Activated naive CD8-positive, alpha-beta T cell (primary cell): Measurements from ENCODE around the gene XPNPEP1.
A peak's percentile ranks its signal among the peaks of the same experiment; 100 is the strongest.
"Not testable (repeated sequence)": the region's sequence is repeated elsewhere in the genome, so short reads cannot be mapped to it uniquely, and the experiment has no call there.

Experiments
- H3K27ac Mint-ChIP-seq: one replicate; pipeline ENCODE4 v1.8.0; 2021; ENCODE audit warnings: mixed read lengths
- H3K27me3 Mint-ChIP-seq: one replicate; pipeline ENCODE4 v1.8.0; 2021; ENCODE audit warnings: mixed read lengths
- H3K36me3 Mint-ChIP-seq: one replicate; pipeline ENCODE4 v1.8.0; 2021; ENCODE audit warnings: mixed read lengths
- H3K4me1 Mint-ChIP-seq: one replicate; pipeline ENCODE4 v1.8.0; 2021; ENCODE audit warnings: low read depth, mixed read lengths
- H3K4me3 Mint-ChIP-seq: one replicate; pipeline ENCODE4 v1.8.0; 2021; ENCODE audit warnings: mild to moderate bottlenecking, mixed read lengths
- H3K9me3 Mint-ChIP-seq: one replicate; pipeline ENCODE4 v1.8.0; 2021; ENCODE audit warnings: low read depth, mixed read lengths

Gene XPNPEP1

DNA sequence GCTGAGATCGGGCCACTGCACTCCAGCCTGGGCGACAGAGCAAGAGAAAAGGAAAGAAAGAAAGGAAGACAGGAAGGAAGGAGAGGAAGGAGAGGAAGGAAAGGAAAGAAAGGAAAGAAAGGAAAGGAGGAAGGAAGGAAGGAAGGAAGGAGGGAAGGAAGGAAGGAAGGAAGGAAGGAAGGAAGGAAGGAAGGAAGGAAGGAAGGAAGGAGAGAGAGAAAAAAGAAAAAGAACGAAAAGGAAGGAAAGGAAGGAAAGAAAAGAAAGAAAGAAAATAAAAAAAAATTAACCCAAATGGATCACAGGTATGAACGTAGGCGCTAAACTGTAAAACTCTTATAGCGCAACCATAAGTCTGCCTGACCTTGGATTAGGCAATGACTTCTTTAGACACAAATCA is 4.6 kb downstream of the XPNPEP1 start:
- not testable (repeated sequence) for H3K36me3 Mint-ChIP-seq

GRCh38 chr10:109915566-109915965 is 7.7 kb downstream of the XPNPEP1 start:
- Mint-ChIP-seq H3K27ac (peak overlapping the region; percentile 85), H3K4me3 (peak overlapping the region; percentile 74), H3K4me1 (peaks cover 87% of the 10 kb centered on the region), H3K9me3 (no peaks in the 10 kb centered on the region), H3K36me3 (peaks cover 23% of the 10 kb centered on the region), H3K27me3 (no peaks in the 10 kb centered on the region)

More for the DNA sequence above, 4.6 kb downstream of the XPNPEP1 start:
- peaks cover 81% of the 10 kb centered on the region for H3K4me1 Mint-ChIP-seq
- H3K27ac Mint-ChIP-seq = peak overlapping the region; percentile 66
- H3K4me3 Mint-ChIP-seq, H3K27me3 Mint-ChIP-seq, H3K9me3 Mint-ChIP-seq: not testable (repeated sequence)

GRCh38 chr10:109914966-109915365 is 8.3 kb downstream of the XPNPEP1 start:
- H3K4me1 Mint-ChIP-seq = peaks cover 87% of the 10 kb centered on the region
- peak overlapping the region; percentile 74 for H3K4me3 Mint-ChIP-seq
- peak overlapping the region; percentile 85 for H3K27ac Mint-ChIP-seq
- H3K9me3 Mint-ChIP-seq = no peaks in the 10 kb centered on the region
- H3K27me3 Mint-ChIP-seq = no peaks in the 10 kb centered on the region
- H3K36me3 Mint-ChIP-seq = peaks cover 24% of the 10 kb centered on the region

- Mint-ChIP-seq H3K4me1 (peaks cover 81% of the 10 kb centered on the region), H3K27ac (no peak overlapping the region), H3K27me3 (no peaks in the 10 kb centered on the region), H3K4me3 (no peak overlapping the region), H3K36me3 (peaks cover 29% of the 10 kb centered on the region), H3K9me3 (no peaks in the 10 kb centered on the region)
Measured at GRCh38 chr10:109913306-109913892, 9.9 kb downstream of the XPNPEP1 start.

GRCh38 chr10:109912335-109913281 is 10.7 kb downstream of the XPNPEP1 start:
- Mint-ChIP-seq H3K4me3 (no peak overlapping the region), H3K36me3 (peaks cover 32% of the 10 kb centered on the region), H3K9me3 (no peaks in the 10 kb centered on the region), H3K4me1 (peaks cover 77% of the 10 kb centered on the region), H3K27me3 (no peaks in the 10 kb centered on the region), H3K27ac (peak overlapping the region; percentile 59)

- peaks cover 72% of the 10 kb centered on the region for H3K4me1 Mint-ChIP-seq
- H3K27ac Mint-ChIP-seq = peak overlapping the region; percentile 59
- H3K36me3 Mint-ChIP-seq = peaks cover 36% of the 10 kb centered on the region
Measured at GRCh38 chr10:109911903-109912302, 11.4 kb downstream of the XPNPEP1 start.

DNA sequence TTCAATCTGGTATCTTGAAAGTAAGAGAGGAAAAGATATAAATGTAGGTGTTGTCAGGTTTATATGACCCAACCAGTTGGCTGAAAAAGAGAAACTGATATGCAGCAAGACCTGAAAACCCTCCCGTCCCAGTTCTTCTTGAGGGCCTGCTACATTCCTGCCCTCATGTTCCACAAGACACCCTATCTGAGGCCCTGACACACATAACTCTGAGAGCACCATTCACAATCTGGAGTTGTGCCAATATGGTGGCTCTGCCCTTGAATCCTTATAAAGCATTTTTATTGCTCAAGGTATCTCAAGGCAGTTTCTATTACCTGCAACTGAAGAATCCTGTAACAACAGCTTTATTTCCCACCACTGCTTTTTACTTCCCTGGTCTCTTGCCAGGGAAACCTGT is 17.0 kb downstream of the XPNPEP1 start:
- Mint-ChIP-seq H3K4me3 (no peak overlapping the region), H3K4me1 (peaks cover 54% of the 10 kb centered on the region), H3K9me3 (no peaks in the 10 kb centered on the region), H3K36me3 (peaks cover 42% of the 10 kb centered on the region), H3K27ac (no peak overlapping the region), H3K27me3 (no peaks in the 10 kb centered on the region)

More at GRCh38 chr10:109911903-109912302, 11.4 kb downstream of the XPNPEP1 start:
- H3K4me3 Mint-ChIP-seq = peak overlapping the region; percentile 1
- no peaks in the 10 kb centered on the region for H3K9me3 Mint-ChIP-seq
- no peaks in the 10 kb centered on the region for H3K27me3 Mint-ChIP-seq

DNA sequence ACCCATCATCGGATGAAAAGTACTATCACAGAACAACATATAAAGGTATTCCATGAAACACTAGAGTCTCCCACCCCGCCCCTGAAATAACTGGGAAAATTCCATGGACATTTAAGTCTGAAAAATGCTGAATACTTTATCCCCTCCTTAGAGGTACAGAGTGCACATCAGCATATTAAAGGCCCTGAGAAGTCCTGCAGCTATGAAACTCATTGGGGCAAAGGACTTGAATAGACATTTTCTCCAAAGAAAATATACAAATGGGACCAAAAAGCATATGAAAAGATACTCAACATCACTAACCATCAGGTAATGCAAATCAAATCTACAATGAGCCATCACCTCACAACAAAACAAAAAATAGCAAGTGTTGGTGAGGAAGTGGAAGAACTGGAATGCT is 18.9 kb downstream of the XPNPEP1 start:
- H3K4me3 Mint-ChIP-seq = no peak overlapping the region
- H3K27me3 Mint-ChIP-seq = no peaks in the 10 kb centered on the region
- H3K4me1 Mint-ChIP-seq = peaks cover 47% of the 10 kb centered on the region
- H3K27ac Mint-ChIP-seq = peak overlapping the region; percentile 9
- peaks cover 43% of the 10 kb centered on the region for H3K36me3 Mint-ChIP-seq
- H3K9me3 Mint-ChIP-seq = no peaks in the 10 kb centered on the region

- H3K36me3 Mint-ChIP-seq = peaks cover 41% of the 10 kb centered on the region
- no peaks in the 10 kb centered on the region for H3K27me3 Mint-ChIP-seq
- peaks cover 56% of the 10 kb centered on the region for H3K4me1 Mint-ChIP-seq
- no peaks in the 10 kb centered on the region for H3K9me3 Mint-ChIP-seq
- H3K4me3 Mint-ChIP-seq = peak overlapping the region; percentile 24
- H3K27ac Mint-ChIP-seq = peak overlapping the region; percentile 4
Measured at GRCh38 chr10:109902992-109903947, 20.0 kb downstream of the XPNPEP1 start.

- H3K27me3 Mint-ChIP-seq = no peaks in the 10 kb centered on the region
- no peak overlapping the region for H3K4me3 Mint-ChIP-seq
- peak overlapping the region; percentile 24 for H3K27ac Mint-ChIP-seq
- H3K4me1 Mint-ChIP-seq = peaks cover 65% of the 10 kb centered on the region
- no peaks in the 10 kb centered on the region for H3K9me3 Mint-ChIP-seq
- H3K36me3 Mint-ChIP-seq = peaks cover 26% of the 10 kb centered on the region
Measured at GRCh38 chr10:109899356-109900331, 23.7 kb downstream of the XPNPEP1 start.

DNA sequence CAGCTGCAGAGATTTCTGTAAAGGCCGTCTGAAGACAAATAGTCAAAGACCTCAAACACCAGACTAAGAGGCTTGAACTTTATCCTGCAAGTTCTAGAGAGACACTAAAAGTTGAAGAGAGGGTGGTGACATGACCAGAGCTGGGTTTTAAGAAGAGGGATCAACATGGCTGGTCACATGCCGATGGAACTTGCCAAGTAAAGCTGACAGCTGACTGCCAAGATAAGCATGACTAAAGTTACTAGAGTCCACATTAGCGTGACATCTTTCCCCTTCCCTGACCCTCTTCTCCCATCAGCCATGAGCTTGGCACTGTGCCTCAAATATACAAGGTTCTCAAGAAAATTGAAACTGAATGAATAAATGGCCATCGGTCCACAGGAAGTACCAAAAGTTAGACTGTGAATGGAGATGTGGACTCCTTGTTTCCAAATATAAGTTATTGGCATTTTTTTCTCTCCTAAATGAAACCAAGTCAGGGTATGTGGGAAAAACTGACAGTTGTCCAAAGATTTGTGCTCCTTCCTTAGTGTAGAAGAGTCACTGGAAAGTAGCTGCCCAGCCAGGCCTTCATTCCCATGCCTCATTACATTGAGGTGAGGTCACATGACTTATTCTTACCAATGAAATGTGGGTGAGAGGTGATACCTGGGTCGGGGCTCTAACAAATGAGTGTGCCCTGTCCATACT is 24.5 kb downstream of the XPNPEP1 start:
- H3K4me3 Mint-ChIP-seq = no peak overlapping the region
- no peaks in the 10 kb centered on the region for H3K9me3 Mint-ChIP-seq
- H3K27me3 Mint-ChIP-seq = no peaks in the 10 kb centered on the region
- peak overlapping the region; percentile 24 for H3K27ac Mint-ChIP-seq
- H3K36me3 Mint-ChIP-seq = peaks cover 20% of the 10 kb centered on the region
- peaks cover 57% of the 10 kb centered on the region for H3K4me1 Mint-ChIP-seq

GRCh38 chr10:109898007-109898406 is 25.3 kb downstream of the XPNPEP1 start:
- Mint-ChIP-seq H3K9me3 (no peaks in the 10 kb centered on the region), H3K4me3 (no peak overlapping the region), H3K4me1 (peaks cover 57% of the 10 kb centered on the region), H3K36me3 (peaks cover 16% of the 10 kb centered on the region), H3K27me3 (no peaks in the 10 kb centered on the region), H3K27ac (no peak overlapping the region)

DNA sequence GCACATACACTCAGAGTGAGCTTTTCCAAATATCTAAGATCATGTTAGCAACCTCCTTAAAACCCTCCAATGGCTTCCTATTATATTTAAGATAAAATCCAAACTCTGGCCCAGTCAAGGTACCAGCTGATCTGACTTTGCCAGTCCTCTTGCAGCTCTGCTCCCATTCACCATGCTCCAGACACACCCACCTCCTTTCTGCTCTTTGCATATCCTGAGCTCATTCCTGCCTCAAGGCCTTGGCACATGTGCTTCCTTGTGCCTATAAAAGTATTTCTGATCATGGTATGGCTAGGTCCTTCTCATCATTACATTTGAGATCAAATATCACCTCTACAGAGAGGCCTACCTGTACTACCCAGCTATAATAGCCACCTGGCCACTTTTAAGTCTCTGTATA is 27.5 kb downstream of the XPNPEP1 start:
- Mint-ChIP-seq H3K36me3 (peaks cover 17% of the 10 kb centered on the region), H3K9me3 (no peaks in the 10 kb centered on the region), H3K27ac (peak overlapping the region; percentile 11), H3K4me3 (no peak overlapping the region), H3K4me1 (peaks cover 50% of the 10 kb centered on the region), H3K27me3 (no peaks in the 10 kb centered on the region)
